HG03139 (cell line): Measurements from ENCODE around the gene TTC34.
"Not testable (repeated sequence)": the region's sequence is repeated elsewhere in the genome, so short reads cannot be mapped to it uniquely, and the experiment has no call there.

ENCODE experiments used
- ATAC-seq: cut with Tn5 transposase; IDR thresholded peaks from one replicate; pipeline ENCODE4 v1.9.1; 2021; ENCODE audit not compliant: unreplicated experiment

TTC34 gene

GRCh38 chr1:2799811-2800663 lies 1.5 kb downstream of the TTC34 start:
- no peak for ATAC-seq

- ATAC-seq = not testable (repeated sequence)
Observed at GRCh38 chr1:2798958-2799357, 2.5 kb downstream of the TTC34 start.

GRCh38 chr1:2797741-2798016 lies 3.8 kb downstream of the TTC34 start:
- no peak for ATAC-seq

- no peak for ATAC-seq
Observed at GRCh38 chr1:2796890-2797740, 4.4 kb downstream of the TTC34 start.

GRCh38 chr1:2795926-2796325 lies 5.6 kb downstream of the TTC34 start:
- no peak for ATAC-seq

GRCh38 chr1:2791027-2791760 lies 10.3 kb downstream of the TTC34 start:
- ATAC-seq = no peak

GRCh38 chr1:2789986-2790581 lies 11.4 kb downstream of the TTC34 start:
- no peak for ATAC-seq

GRCh38 chr1:2789164-2789985 lies 12.1 kb downstream of the TTC34 start:
- ATAC-seq = no peak

GRCh38 chr1:2788506-2789163 lies 12.9 kb downstream of the TTC34 start:
- no peak for ATAC-seq

GRCh38 chr1:2787163-2787911 lies 14.2 kb downstream of the TTC34 start:
- ATAC-seq = no peak

- no peak for ATAC-seq
Observed at GRCh38 chr1:2786329-2787162, 14.9 kb downstream of the TTC34 start.

- ATAC-seq = no peak
Observed at GRCh38 chr1:2785631-2786328, 15.7 kb downstream of the TTC34 start.

- ATAC-seq = no peak
Observed at GRCh38 chr1:2784854-2785630, 16.5 kb downstream of the TTC34 start.

GRCh38 chr1:2783435-2784397 lies 17.8 kb downstream of the TTC34 start:
- ATAC-seq = no peak

- no peak for ATAC-seq
Observed at GRCh38 chr1:2783069-2783434, 18.4 kb downstream of the TTC34 start.

GRCh38 chr1:2781627-2782026 lies 19.9 kb downstream of the TTC34 start:
- ATAC-seq = no peak
